C4-2B (cell line): ENCODE data around the gene KLK10.

Source experiments
- CTCF ChIP-seq: fragments of 450-650 bp; conservative IDR thresholded peaks from 2 replicates; pipeline ENCODE4 v1.5.1; 2017; ENCODE audit warnings: mild to moderate bottlenecking
- ZFX ChIP-seq: fragments of 450-650 bp; IDR thresholded peaks from 2 replicates; pipeline ENCODE4 v1.6.1; 2017

- TF ChIP-seq CTCF (no peak), ZFX (no peak)
Measured at GRCh38 chr19:51018745-51019543, 565 bp downstream of the KLK10 start.
